BLaER1 treated with 17β-estradiol and CSF1 and Interleukin-3, amounts not matched to agents 10 nM and 100 nM (cell line): ENCODE data around the gene TMEM187.

Experiments
- H3K27ac ChIP-seq, 11 experiments: shearing (Covaris generic); formaldehyde crosslinking; 2 replicates each; pipeline ENCODE4 v1.8.1; 2022
- H3K27me3 ChIP-seq, 11 experiments: shearing (Covaris generic); formaldehyde crosslinking; 2 replicates each; pipeline ENCODE4 v1.8.1; 2022
- H3K36me3 ChIP-seq, 11 experiments: shearing (Covaris generic); formaldehyde crosslinking; 2 replicates each; pipeline ENCODE4 v1.8.1; 2022
- H3K4me1 ChIP-seq, 10 experiments: shearing (Covaris generic); formaldehyde crosslinking; 2 replicates each; pipeline ENCODE4 v1.8.1; 2022
- H3K4me2 ChIP-seq, 11 experiments: shearing (Covaris generic); formaldehyde crosslinking; 2 replicates each; pipeline ENCODE4 v1.8.1; 2022
- H3K4me3 ChIP-seq, 10 experiments: shearing (Covaris generic); formaldehyde crosslinking; 2 replicates each; pipeline ENCODE4 v1.8.1; 2022
- H3K9ac ChIP-seq, 11 experiments: shearing (Covaris generic); formaldehyde crosslinking; 2 replicates each; pipeline ENCODE4 v1.8.1; 2022
- H3K9me3 ChIP-seq, 11 experiments: shearing (Covaris generic); formaldehyde crosslinking; replicated peaks in 1 of 11; 2 replicates each; pipeline ENCODE4 v1.8.1; 2022
- H4K20me1 ChIP-seq, 11 experiments: shearing (Covaris generic); formaldehyde crosslinking; 2 replicates each; pipeline ENCODE4 v1.8.1; 2022
- Cebpa-rat ChIP-seq, 11 experiments: shearing (Covaris generic); IDR thresholded peaks; 2 replicates each; pipeline ENCODE4 v1.8.1; 2022

TMEM187 gene

DNA sequence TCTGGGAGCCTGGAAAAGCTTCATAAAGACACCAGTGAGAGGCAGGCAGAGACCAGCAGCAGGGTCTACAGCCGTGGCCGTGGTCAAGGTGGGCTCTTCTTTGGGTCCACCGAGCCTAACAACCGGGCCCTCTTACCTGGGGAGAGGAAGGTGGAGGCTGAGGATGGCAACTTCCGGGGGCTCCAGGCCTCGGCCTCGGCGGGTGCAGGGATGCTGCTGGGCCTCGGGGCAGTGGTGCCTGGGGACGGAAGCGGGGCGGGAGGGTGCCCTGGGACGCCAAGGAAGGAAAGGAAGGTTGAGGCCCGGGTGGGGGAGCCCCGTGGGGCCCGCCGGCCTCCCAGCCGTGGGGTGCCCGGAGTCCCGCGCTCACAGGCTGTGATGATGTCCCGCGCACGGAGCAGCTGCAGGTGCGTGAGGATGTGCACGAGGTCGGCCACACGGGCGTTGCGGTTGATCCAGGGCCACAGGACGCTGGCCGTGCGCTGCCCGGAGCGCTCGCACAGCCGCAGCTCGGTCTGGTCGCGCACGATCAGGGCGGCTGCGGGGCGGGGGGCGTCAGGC is 46.6 kb downstream of the TMEM187 start:
- Histone ChIP-seq H3K4me2 (peak overlapping the region; percentile 78 to 95 (median 93)), H4K20me1 (peaks cover 17 to 84% (median 73%) of the 10 kb centered on the region in 11 experiments; a peak in 21 of 22 replicates), H3K27ac (peak overlapping the region; percentile 86 to 97 (median 95)), H3K4me1 (peaks cover 69 to 79% (median 74%) of the 10 kb centered on the region in 10 experiments), H3K9me3 (0 out of 22 replicates have a peak, but pooled peaks cover 0 to 9% (median 0%) of the 10 kb centered on the region in 11 experiments), H3K9ac (peak overlapping the region; percentile 89 to 99 (median 94)), H3K27me3 (peaks cover 63 to 92% (median 84%) of the 10 kb centered on the region in 11 experiments), H3K36me3 (peaks cover 30 to 45% (median 38%) of the 10 kb centered on the region in 11 experiments), H3K4me3 (peak overlapping the region; percentile 67 to 83 (median 76))
- no peak for TF ChIP-seq Cebpa-rat (IDR thresholded peaks at IDR 0.05)

DNA sequence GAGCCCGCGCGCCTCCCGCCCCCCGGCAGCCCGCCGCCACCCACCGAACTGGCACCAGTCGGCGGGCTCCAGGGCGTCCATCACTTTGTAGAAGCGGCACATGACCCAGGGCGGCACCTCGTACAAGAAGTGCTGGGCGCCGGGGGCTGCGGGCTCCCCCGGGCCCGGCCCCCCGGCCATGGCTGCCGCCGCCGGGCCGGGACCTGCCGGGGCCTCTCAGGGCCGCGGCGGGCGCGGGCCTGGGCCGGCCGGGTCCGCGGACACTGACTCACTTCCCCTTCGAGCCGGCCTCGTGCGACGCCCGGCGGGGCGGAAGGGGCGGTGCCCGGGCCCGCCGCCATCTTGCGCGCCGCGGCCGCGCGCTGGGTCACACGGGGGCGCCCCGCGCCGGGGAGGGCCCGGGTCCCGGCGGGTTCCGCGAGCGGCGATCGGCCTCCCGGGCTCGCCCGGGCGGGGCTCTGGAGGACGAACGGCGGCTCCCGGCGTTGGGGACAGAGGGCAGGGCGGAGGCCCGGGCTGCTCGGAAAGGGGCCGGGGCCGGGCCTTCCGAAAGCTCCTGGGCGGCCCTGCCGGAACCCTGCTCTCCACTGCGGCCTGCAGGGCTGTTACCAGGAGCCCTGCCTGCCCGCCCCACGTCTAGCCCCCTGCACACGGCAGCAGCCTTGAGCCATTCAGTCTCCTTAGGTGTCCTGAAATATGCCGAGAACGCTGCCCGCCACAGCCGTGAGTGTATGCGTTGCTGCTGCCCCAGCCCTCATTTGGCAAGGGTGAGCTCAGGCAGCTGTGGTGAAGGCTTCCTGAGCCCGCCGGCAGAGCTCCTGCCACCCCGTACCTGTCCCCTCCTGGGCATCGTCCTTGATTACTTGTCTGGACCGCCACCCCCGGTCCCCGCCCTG is 47.3 kb downstream of the TMEM187 start, which contains the start of gene IRAK1:
TSS of gene IRAK1 (minus strand) at position 270 of the 896 bp plus-strand sequence. CDS start at position 180, 90 bp downstream.
- Histone ChIP-seq H3K4me3 (peak within 1 kb of the TSS; percentile 67 to 83 (median 76)), H3K27ac (peak within 1 kb of the TSS; percentile 86 to 97 (median 95)), H3K27me3 (peaks cover 63 to 92% (median 84%) of the 10 kb centered on the region in 11 experiments), H3K4me2 (peak within 1 kb of the TSS; percentile 78 to 95 (median 93)), H3K36me3 (peaks cover 26 to 38% (median 34%) of the 10 kb centered on the region in 11 experiments), H4K20me1 (peaks cover 17 to 81% (median 71%) of the 10 kb centered on the region in 11 experiments; a peak in 21 of 22 replicates), H3K4me1 (peaks cover 65 to 76% (median 72%) of the 10 kb centered on the region in 10 experiments), H3K9ac (peak within 1 kb of the TSS; percentile 89 to 99 (median 94)), H3K9me3 (0 out of 22 replicates have a peak, but pooled peaks cover 0 to 9% (median 0%) of the 10 kb centered on the region in 11 experiments)
- TF ChIP-seq Cebpa-rat (IDR thresholded peaks at IDR 0.05): no peak

DNA sequence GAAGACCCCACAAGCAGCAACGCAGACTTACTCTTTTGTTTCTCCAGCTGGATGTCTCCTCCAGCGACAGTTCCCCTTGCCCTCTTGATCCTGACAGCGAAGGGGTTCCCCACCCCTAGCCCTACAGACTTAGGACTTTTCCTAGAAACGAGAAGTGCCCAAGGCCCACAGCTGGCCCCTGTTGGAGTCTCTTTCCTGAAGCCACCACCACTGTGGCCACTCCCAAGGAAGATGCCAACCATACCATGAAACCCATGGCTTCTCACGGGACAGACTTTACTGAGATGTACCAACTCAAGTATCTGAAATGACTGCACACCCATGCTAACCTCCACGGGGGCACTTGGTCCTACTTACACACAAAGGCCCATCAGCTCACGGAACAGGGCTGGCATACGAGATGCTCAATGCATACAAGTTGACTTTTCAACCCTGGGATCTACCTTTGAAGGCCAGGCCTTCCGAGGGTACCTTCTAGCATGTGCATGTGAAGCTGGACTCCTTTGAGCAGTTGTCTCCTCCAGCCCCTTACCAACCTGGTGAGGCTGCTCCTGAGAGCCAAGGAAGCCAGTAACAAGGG is 48.1 kb downstream of the TMEM187 start:
- Histone ChIP-seq H3K4me3 (peak overlapping the region; percentile 67 to 83 (median 76)), H3K36me3 (peaks cover 20 to 34% (median 26%) of the 10 kb centered on the region in 11 experiments), H3K4me2 (peak overlapping the region; percentile 78 to 95 (median 93)), H3K27ac (peak overlapping the region; percentile 86 to 97 (median 95)), H4K20me1 (peaks cover 12 to 81% (median 70%) of the 10 kb centered on the region in 11 experiments; a peak in 21 of 22 replicates), H3K27me3 (peaks cover 64 to 92% (median 84%) of the 10 kb centered on the region in 11 experiments), H3K9me3 (0 out of 22 replicates have a peak, but pooled peaks cover 0 to 9% (median 0%) of the 10 kb centered on the region in 11 experiments), H3K4me1 (peaks cover 57 to 74% (median 66%) of the 10 kb centered on the region in 10 experiments), H3K9ac (peak overlapping the region; percentile 89 to 99 (median 94))
- TF ChIP-seq Cebpa-rat (IDR thresholded peaks at IDR 0.05): no peak

DNA sequence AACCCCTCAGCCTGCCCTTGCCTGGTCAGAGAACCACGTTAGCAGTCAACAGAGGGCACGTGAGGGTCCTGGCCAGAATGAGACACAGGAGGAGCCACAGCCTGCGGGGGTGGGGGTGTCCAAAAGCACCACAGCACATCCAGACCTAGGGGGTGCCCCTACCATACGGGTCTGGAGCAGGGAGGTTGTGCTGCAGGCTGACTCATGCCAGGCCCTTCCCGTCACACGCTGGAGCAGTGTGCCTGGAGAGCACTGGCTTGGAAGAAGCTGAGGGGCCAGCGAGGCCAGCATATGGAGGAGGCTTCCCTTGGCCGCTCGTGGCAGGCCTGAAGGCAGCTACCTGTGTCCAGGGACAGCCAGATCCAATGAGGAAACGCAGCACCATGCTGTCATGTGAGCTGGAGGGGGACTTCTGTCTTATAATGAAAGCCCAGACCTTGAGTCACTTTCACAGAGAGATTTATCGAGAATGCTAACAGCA is 48.6 kb downstream of the TMEM187 start:
- peak overlapping the region; percentile 78 to 95 (median 93) for H3K4me2 ChIP-seq
- peak overlapping the region; percentile 86 to 97 (median 95); a peak in 21 of 22 replicates for H3K27ac ChIP-seq
- H3K4me3 ChIP-seq: peak overlapping the region in 9 of 10 experiments; percentile 67 to 83 (median 76); a peak in 13 of 20 replicates
- H3K9me3 ChIP-seq: 0 out of 22 replicates have a peak, but pooled peaks cover 0 to 9% (median 0%) of the 10 kb centered on the region in 11 experiments
- no peak for TF ChIP-seq Cebpa-rat (IDR thresholded peaks at IDR 0.05)
- peaks cover 11 to 81% (median 70%) of the 10 kb centered on the region in 11 experiments; a peak in 20 of 22 replicates for H4K20me1 ChIP-seq
- peaks cover 52 to 69% (median 61%) of the 10 kb centered on the region in 10 experiments for H3K4me1 ChIP-seq
- H3K27me3 ChIP-seq: peaks cover 66 to 92% (median 84%) of the 10 kb centered on the region in 11 experiments
- peak overlapping the region; percentile 89 to 99 (median 94); a peak in 20 of 22 replicates for H3K9ac ChIP-seq
- H3K36me3 ChIP-seq: peaks cover 14 to 28% (median 24%) of the 10 kb centered on the region in 11 experiments

DNA sequence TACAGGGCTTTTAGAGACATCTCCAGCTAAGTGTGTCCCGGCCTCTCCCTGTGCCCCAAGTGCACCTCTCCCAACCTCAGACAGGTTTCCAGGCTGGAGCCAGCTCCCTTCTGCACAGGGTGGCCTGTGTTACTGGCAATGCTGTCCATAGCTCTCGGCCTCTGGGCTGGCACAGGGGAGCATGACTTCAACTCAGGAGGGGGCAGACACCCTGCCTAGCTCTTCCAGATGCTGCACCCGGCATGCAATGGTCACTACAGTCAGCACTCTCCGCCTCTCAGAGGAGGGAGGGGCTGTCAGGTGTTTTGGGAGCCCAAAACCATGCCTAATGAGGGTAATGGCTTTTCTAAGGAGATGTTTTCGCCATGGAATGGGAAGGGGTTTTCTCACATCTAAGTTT is 49.6 kb downstream of the TMEM187 start:
- H4K20me1 ChIP-seq: peaks cover 2 to 81% (median 68%) of the 10 kb centered on the region in 11 experiments; a peak in 20 of 22 replicates
- peaks cover 6 to 26% (median 19%) of the 10 kb centered on the region in 11 experiments; a peak in 20 of 22 replicates for H3K36me3 ChIP-seq
- H3K4me3 ChIP-seq: no peak overlapping the region
- H3K27me3 ChIP-seq: peaks cover 69 to 92% (median 85%) of the 10 kb centered on the region in 11 experiments
- H3K4me1 ChIP-seq: peaks cover 42 to 62% (median 52%) of the 10 kb centered on the region in 10 experiments
- H3K27ac ChIP-seq: no peak overlapping the region
- TF ChIP-seq Cebpa-rat (IDR thresholded peaks at IDR 0.05): no peak
- 0 out of 22 replicates have a peak, but pooled peaks cover 0 to 9% (median 0%) of the 10 kb centered on the region in 11 experiments for H3K9me3 ChIP-seq
- H3K9ac ChIP-seq: 0 out of 22 replicates have a peak overlapping the region, but pooled peaks of 2 of the 11 experiments have one; percentile 10 to 37
- H3K4me2 ChIP-seq: peak overlapping the region; percentile 1 to 88 (median 27); a peak in 13 of 22 replicates

DNA sequence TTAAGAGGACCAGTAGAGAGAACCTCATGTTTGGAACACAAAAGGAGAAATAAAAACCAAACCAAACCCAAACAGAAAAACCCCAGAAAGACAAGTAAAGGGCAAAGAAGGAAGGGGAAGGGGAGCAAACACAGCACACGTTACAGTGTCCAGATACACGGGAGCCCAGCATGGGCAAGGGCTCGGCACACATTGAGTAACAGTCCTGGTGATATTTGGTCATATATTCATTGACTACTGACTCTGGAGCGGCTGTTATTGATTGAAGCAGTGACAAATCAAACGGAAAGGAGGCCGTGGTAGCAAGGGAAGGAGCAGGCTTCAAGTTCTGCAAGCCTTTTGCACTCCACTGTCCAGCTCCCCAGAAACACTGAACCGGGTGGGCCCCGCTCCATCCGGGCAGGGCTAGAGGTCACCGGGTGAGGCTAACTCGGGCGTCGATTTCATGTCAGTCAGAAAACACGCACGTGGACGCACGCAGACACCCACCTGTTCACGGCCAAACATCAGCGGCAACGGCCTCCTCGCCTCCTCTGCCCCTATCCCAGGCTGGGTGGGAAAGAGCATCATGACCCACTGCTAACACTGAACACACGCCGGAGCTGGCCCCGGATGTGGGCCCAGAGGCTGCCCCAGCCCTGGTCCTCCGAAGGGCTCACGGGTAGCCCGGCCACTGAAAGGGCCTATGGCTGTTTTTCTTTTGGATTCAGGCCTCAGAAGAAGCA is 50.9 kb downstream of the TMEM187 start:
- H3K4me3 ChIP-seq: no peak overlapping the region
- H3K4me1 ChIP-seq: peaks cover 30 to 50% (median 39%) of the 10 kb centered on the region in 10 experiments
- H3K9me3 ChIP-seq: 0 out of 22 replicates have a peak, but pooled peaks cover 0 to 9% (median 0%) of the 10 kb centered on the region in 11 experiments
- H3K9ac ChIP-seq: peak overlapping the region in 3 of 11 experiments; percentile 6 to 21 (median 14); a peak in 3 of 22 replicates
- peak overlapping the region in 2 of 11 experiments; percentile 18 to 27; a peak in 3 of 22 replicates for H3K27ac ChIP-seq
- peaks cover 0 to 81% (median 68%) of the 10 kb centered on the region in 11 experiments; a peak in 20 of 22 replicates for H4K20me1 ChIP-seq
- peak overlapping the region in 10 of 11 experiments; percentile 15 to 88 (median 36); a peak in 15 of 22 replicates for H3K4me2 ChIP-seq
- TF ChIP-seq Cebpa-rat (IDR thresholded peaks at IDR 0.05): no peak
- peaks cover 9 to 22% (median 17%) of the 10 kb centered on the region in 11 experiments; a peak in 17 of 22 replicates for H3K36me3 ChIP-seq
- peaks cover 83 to 96% (median 92%) of the 10 kb centered on the region in 11 experiments for H3K27me3 ChIP-seq

DNA sequence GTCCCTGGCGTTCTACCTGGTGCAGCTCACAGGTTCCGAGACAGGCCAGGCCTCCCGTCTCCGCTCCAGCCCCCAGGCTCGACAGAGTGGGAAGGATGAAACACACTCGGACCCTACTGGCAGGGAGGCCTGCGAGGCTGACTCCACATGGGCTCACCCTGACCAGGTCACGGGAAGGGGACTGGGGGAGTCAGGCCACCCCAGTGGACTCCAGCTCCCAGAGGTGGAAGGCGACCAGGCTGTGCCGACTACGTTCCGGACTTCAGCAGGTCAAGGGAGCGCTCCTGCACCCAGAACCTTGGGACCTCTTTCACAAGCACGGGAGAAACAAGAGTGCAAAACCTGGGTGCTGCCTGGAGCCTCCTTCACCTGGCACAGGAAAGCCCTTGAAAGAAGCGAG is 51.7 kb downstream of the TMEM187 start:
- H3K36me3 ChIP-seq: peaks cover 9 to 29% (median 24%) of the 10 kb centered on the region in 11 experiments; a peak in 17 of 22 replicates
- H3K4me2 ChIP-seq: 0 out of 22 replicates have a peak overlapping the region, but pooled peaks of 1 of the 11 experiments have one; percentile 9
- no peak overlapping the region for H3K27ac ChIP-seq
- peaks cover 91 to 96% (median 94%) of the 10 kb centered on the region in 11 experiments for H3K27me3 ChIP-seq
- no peak overlapping the region for H3K4me3 ChIP-seq
- H3K9ac ChIP-seq: peak overlapping the region in 1 of 11 experiments; percentile 7; a peak in 3 of 22 replicates
- H3K4me1 ChIP-seq: peaks cover 30 to 50% (median 39%) of the 10 kb centered on the region in 10 experiments
- peaks cover 0 to 84% (median 75%) of the 10 kb centered on the region in 11 experiments; a peak in 20 of 22 replicates for H4K20me1 ChIP-seq
- no peak for TF ChIP-seq Cebpa-rat (IDR thresholded peaks at IDR 0.05)
- H3K9me3 ChIP-seq: 0 out of 22 replicates have a peak, but pooled peaks cover 0 to 2% (median 0%) of the 10 kb centered on the region in 11 experiments
